PC-3 (cell line): ENCODE data around the gene FAM186B. TPM values are rescaled to one million over a fixed set of nuclear protein-coding genes. Genes with fewer than 3 reads are reported as not detected.

Experiments used
- ATAC-seq: fragments of 200-7000 bp; cut with Tn5 transposase; 2 replicates; pipeline ENCODE4 v1.9.1; 2020; ENCODE audit warnings: mild to moderate bottlenecking, moderate library complexity
- BruUV-seq: library from RNA; stranded (reverse); fragments of 400-500 nt; replicated peaks from 2 replicates; lab custom pipeline; 2021; lab: Mats Ljungman, UMichigan
- CTCF ChIA-PET: fragments of 300-600 bp; sonication (Branson Sonifier 250); formaldehyde crosslinking; loops from one replicate; lab custom pipeline; 2022; ENCODE audit warnings: antibody characterized with exemption; lab: Charles Lee
- POLR2A ChIA-PET: fragments of 300-600 bp; sonication (Branson Sonifier 250); formaldehyde crosslinking; loops from one replicate; lab custom pipeline; 2022; ENCODE audit warnings: antibody characterized with exemption; ENCODE audit not compliant: unreplicated experiment; lab: Charles Lee
- DNase-seq: peaks from one replicate; pipeline ENCODE4 v3.0.0-alpha.2; 2015
- H2AFZ ChIP-seq: fragments of 300-600 bp; sonication (generic); 2 replicates; pipeline ENCODE4 v1.6.0; 2016; ENCODE audit warnings: antibody characterized with exemption, low read length
- H3F3A ChIP-seq: fragments of 300-600 bp; sonication (generic); one replicate; pipeline ENCODE4 v1.6.0; 2017; ENCODE audit warnings: antibody characterized with exemption, low read length, control low read depth, mild to moderate bottlenecking; ENCODE audit not compliant: unreplicated experiment
- H3K27ac ChIP-seq: fragments of 300-600 bp; sonication (generic); 2 replicates; pipeline ENCODE4 v1.5.1; 2016; ENCODE audit warnings: mild to moderate bottlenecking, low read length
- H3K27me3 ChIP-seq: fragments of 300-600 bp; sonication (generic); 2 replicates; pipeline ENCODE4 v1.6.1; 2016; ENCODE audit warnings: low read length, mixed read lengths
- H3K36me3 ChIP-seq: fragments of 300-600 bp; sonication (generic); 2 replicates; pipeline ENCODE4 v1.6.1; 2016; ENCODE audit warnings: low read depth, mixed run types, low read length, mixed read lengths
- H3K4me1 ChIP-seq: fragments of 300-600 bp; sonication (generic); 2 replicates; pipeline ENCODE4 v1.5.1; 2016; ENCODE audit warnings: low read length; ENCODE audit not compliant: insufficient read depth
- H3K4me2 ChIP-seq: fragments of 300-600 bp; sonication (generic); 2 replicates; pipeline ENCODE4 v1.6.0; 2016; ENCODE audit warnings: low read length
- H3K4me3 ChIP-seq: fragments of 300-600 bp; sonication (generic); 2 replicates; pipeline ENCODE4 v1.5.1; 2016; ENCODE audit warnings: mild to moderate bottlenecking, low read length, mixed read lengths
- H3K79me2 ChIP-seq: fragments of 300-600 bp; sonication (generic); 2 replicates; pipeline ENCODE4 v1.6.1; 2017; ENCODE audit warnings: low read length, mixed read lengths
- H3K9ac ChIP-seq: fragments of 300-600 bp; sonication (generic); 2 replicates; pipeline ENCODE4 v1.6.0; 2016; ENCODE audit warnings: mild to moderate bottlenecking, low read length
- H3K9me2 ChIP-seq: fragments of 300-600 bp; sonication (generic); replicated peaks from 2 replicates; pipeline ENCODE4 v1.6.1; 2016; ENCODE audit warnings: mixed run types, low read length, mixed read lengths
- H3K9me3 ChIP-seq: fragments of 300-600 bp; sonication (generic); 2 replicates; pipeline ENCODE4 v1.6.1; 2016; ENCODE audit warnings: low read length, mixed read lengths
- H4K20me1 ChIP-seq: fragments of 300-600 bp; sonication (generic); 2 replicates; pipeline ENCODE4 v1.6.1; 2016; ENCODE audit warnings: low read length, mixed read lengths
- CTCF ChIP-seq: fragments of 300-600 bp; sonication (generic); conservative IDR thresholded peaks from 2 replicates; pipeline ENCODE4 v1.5.1; 2017; ENCODE audit warnings: antibody characterized with exemption, low read depth, mild to moderate bottlenecking, low read length
- EZH2 ChIP-seq: fragments of 300-600 bp; sonication (generic); IDR thresholded peaks from one replicate; pipeline ENCODE4 v1.6.1; 2017; ENCODE audit warnings: antibody characterized with exemption, mild to moderate bottlenecking, low read length; ENCODE audit not compliant: unreplicated experiment
- EZH2phosphoT487 ChIP-seq: fragments of 300-600 bp; sonication (generic); IDR thresholded peaks from 2 replicates; pipeline ENCODE4 v1.6.1; 2018; ENCODE audit warnings: mild to moderate bottlenecking, antibody characterized with exemption, low read length, borderline replicate concordance
- intact Hi-C: fragments of 100-400 bp; cut with micrococcal nuclease; formaldehyde crosslinking; loops from 2 replicates; pipeline ENCODE4 v1.9.0; 2023
- total RNA-seq: library from RNA; depleted of rRNA; stranded (reverse); fragments of >200 nt; gene quantifications from 2 replicates; pipeline ENCODE4 v1.2.3, GENCODE V29; 2014

FAM186B gene
- total RNA-seq, 1 experiment from 2014 or later, result 0.80 TPM

GRCh38 chr12:49635656-49636055, 30.2 kb upstream of the FAM186B start:
- POLR2A ChIA-PET, result no interaction called here
- ATAC-seq, result no peak

GRCh38 chr12:49635036-49635435, 29.6 kb upstream of the FAM186B start:
- Histone ChIP-seq H3K4me3 (no peak overlapping the region), H3K27ac (no peak overlapping the region), H3K36me3 (no peaks in the 10 kb centered on the region), H3K4me2 (no peak overlapping the region), H3K9me2 (no peaks in the 10 kb centered on the region), H3K27me3 (no peaks in the 10 kb centered on the region), H3K4me1 (no peaks in the 10 kb centered on the region), H3K9ac (no peak overlapping the region), H3K9me3 (no peaks in the 10 kb centered on the region), H4K20me1 (no peaks in the 10 kb centered on the region), H3K79me2 (no peaks in the 10 kb centered on the region), H2AFZ (no peak overlapping the region), H3F3A (no peaks in the 10 kb centered on the region)
- TF ChIP-seq EZH2 (no peak), EZH2phosphoT487 (no peak), CTCF (no peak)
- DNase-seq, result no peak
- intact Hi-C loops, result no loop called here
- BruUV-seq, result no TSS peak
- ChIA-PET POLR2A (no interaction called here), CTCF (no interaction called here)
- ATAC-seq, result no peak

More at GRCh38 chr12:49635656-49636055, 30.2 kb upstream of the FAM186B start:
- H3K4me1 ChIP-seq, result no peaks in the 10 kb centered on the region
- H4K20me1 ChIP-seq, result no peaks in the 10 kb centered on the region
- no peaks in the 10 kb centered on the region for H3K27me3 ChIP-seq
- CTCF ChIA-PET, result no interaction called here
- BruUV-seq, result no TSS peak
- TF ChIP-seq EZH2phosphoT487 (no peak), EZH2 (no peak), CTCF (no peak)
- H3F3A ChIP-seq, result no peaks in the 10 kb centered on the region
- no peaks in the 10 kb centered on the region for H3K9me2 ChIP-seq
- DNase-seq, result no peak
- H3K9ac ChIP-seq, result no peak overlapping the region
- intact Hi-C loops, result no loop called here
- no peaks in the 10 kb centered on the region for H3K79me2 ChIP-seq
- no peak overlapping the region for H3K4me3 ChIP-seq
- no peaks in the 10 kb centered on the region for H3K9me3 ChIP-seq
- no peaks in the 10 kb centered on the region for H3K36me3 ChIP-seq
- H3K4me2 ChIP-seq, result no peak overlapping the region
- no peak overlapping the region for H2AFZ ChIP-seq
- no peak overlapping the region for H3K27ac ChIP-seq

- Histone ChIP-seq H4K20me1 (no peaks in the 10 kb centered on the region), H3K27me3 (no peaks in the 10 kb centered on the region), H3K4me1 (no peaks in the 10 kb centered on the region), H2AFZ (no peak overlapping the region), H3K36me3 (no peaks in the 10 kb centered on the region), H3K4me2 (no peak overlapping the region), H3K27ac (no peak overlapping the region), H3K9me2 (no peaks in the 10 kb centered on the region), H3K79me2 (no peaks in the 10 kb centered on the region), H3K9ac (no peak overlapping the region), H3F3A (no peaks in the 10 kb centered on the region), H3K9me3 (no peaks in the 10 kb centered on the region), H3K4me3 (no peak overlapping the region)
- ATAC-seq (no peak), DNase-seq (no peak)
- no TSS peak for BruUV-seq
- CTCF ChIA-PET, result no interaction called here
- intact Hi-C loops, result no loop called here
- TF ChIP-seq EZH2 (no peak), EZH2phosphoT487 (no peak)
- POLR2A ChIA-PET, result interaction anchor here (0.6 kb wide), 1 partner anchor 24 kb away, joined by 3 read pairs; no protein-coding TSS in a partner anchor
Observed at GRCh38 chr12:49633703-49634345, 28.4 kb upstream of the FAM186B start.
